SK-N-SH (cell line): Measurements from ENCODE around the gene CD300A. TPM values are rescaled to one million over a fixed set of nuclear protein-coding genes. Genes with fewer than 3 reads are reported as not detected.

Experiments
- CTCF ChIA-PET: fragments of 300-600, 350-600 bp; formaldehyde crosslinking; extraction: SDS; loops from one replicate; lab custom pipeline; 2021; lab: Yijun Ruan, JAX
- POLR2A ChIA-PET: fragments of 350-600 bp; sonication (Branson Sonifier 250); formaldehyde crosslinking; extraction: SDS; loops from one replicate; lab custom pipeline; 2020; ENCODE audit warnings: antibody characterized with exemption, inconsistent platforms; lab: Yijun Ruan, JAX
- DNase-seq: peaks from one replicate; pipeline ENCODE4 v3.0.0; 2012
- H2AFZ ChIP-seq: fragments of 200-600 bp; sonication (generic); 2 replicates; pipeline ENCODE4 v1.8.1; 2016; ENCODE audit warnings: antibody characterized with exemption, mild to moderate bottlenecking, low read depth
- H3F3A ChIP-seq: fragments of 200-600 bp; sonication (generic); replicated peaks from 2 replicates; pipeline ENCODE3; 2016; ENCODE audit warnings: antibody characterized with exemption, mild to moderate bottlenecking; ENCODE audit not compliant: insufficient read depth
- H3K27ac ChIP-seq, 2 experiments: fragments of 200-500 bp in 1 of 2; fragments of 200-600 bp in 1 of 2; sonication (Bioruptor generic) in 1 of 2; sonication (generic), shearing (Covaris generic) in 1 of 2; 2 replicates each; pipeline versions ENCODE4 v1.5.1 to v1.6.1; 2014 to 2016; ENCODE audit warnings: low read depth in 2 of 2, inconsistent platforms in 1 of 2, low read length in 1 of 2, mild to moderate bottlenecking in 1 of 2, mixed read lengths in 1 of 2
- H3K27me3 ChIP-seq: fragments of 200-600 bp; sonication (generic), shearing (Covaris generic); 2 replicates; pipeline ENCODE4 v1.6.1; 2016; ENCODE audit warnings: mixed run types; ENCODE audit not compliant: insufficient read depth
- H3K36me3 ChIP-seq, 2 experiments: fragments of 200-500 bp in 1 of 2; fragments of 200-600 bp in 1 of 2; sonication (Bioruptor generic) in 1 of 2; sonication (generic) in 1 of 2; replicated peaks in 1 of 2; 2 replicates each; pipeline versions ENCODE3 to v1.5.1; 2014 to 2016; ENCODE audit warnings: low read length in 1 of 2, mild to moderate bottlenecking in 1 of 2; ENCODE audit not compliant: insufficient read depth in 2 of 2, control insufficient read depth in 1 of 2
- H3K4me1 ChIP-seq, 2 experiments: fragments of 200-500 bp in 1 of 2; fragments of 200-600 bp in 1 of 2; sonication (Bioruptor generic) in 1 of 2; sonication (generic), shearing (Covaris generic) in 1 of 2; 2 replicates each; pipeline versions ENCODE4 v1.5.1 to v1.6.1; 2014 to 2016; ENCODE audit warnings: low read depth in 1 of 2, low read length in 1 of 2, mixed run types in 1 of 2; ENCODE audit not compliant: insufficient read depth in 2 of 2, control insufficient read depth in 1 of 2
- H3K4me2 ChIP-seq: fragments of 200-600 bp; sonication (generic), shearing (Covaris generic); 2 replicates; pipeline ENCODE4 v1.6.1; 2017; ENCODE audit warnings: mixed run types
- H3K4me3 ChIP-seq, 2 experiments: fragments of 200-500 bp in 1 of 2; fragments of 200-600 bp in 1 of 2; sonication (Bioruptor generic) in 1 of 2; sonication (generic), shearing (Covaris generic) in 1 of 2; 2 replicates each; pipeline versions ENCODE4 v1.5.1 to v1.8.1; 2014 to 2016; ENCODE audit warnings: low read depth in 2 of 2, inconsistent platforms in 1 of 2, low read length in 1 of 2, mild to moderate bottlenecking in 1 of 2, mixed read lengths in 1 of 2, moderate library complexity in 1 of 2
- H3K79me2 ChIP-seq: fragments of 200-600 bp; sonication (generic); 2 replicates; pipeline ENCODE4 v1.8.1; 2017; ENCODE audit warnings: mild to moderate bottlenecking; ENCODE audit not compliant: insufficient read depth
- H3K9ac ChIP-seq: fragments of 200-600 bp; sonication (generic); 2 replicates; pipeline ENCODE4 v1.6.1; 2017; ENCODE audit warnings: mixed run types
- H3K9me2 ChIP-seq: fragments of 200-600 bp; sonication (generic); 2 replicates; pipeline ENCODE4 v1.6.1; 2017; ENCODE audit warnings: mixed run types
- H3K9me3 ChIP-seq: fragments of 200-600 bp; sonication (generic); 2 replicates; pipeline ENCODE4 v1.6.1; 2017; ENCODE audit warnings: mixed run types, mild to moderate bottlenecking, moderate library complexity
- H4K20me1 ChIP-seq: fragments of 200-600 bp; sonication (generic); 2 replicates; pipeline ENCODE4 v1.6.1; 2017; ENCODE audit warnings: mild to moderate bottlenecking, mixed run types; ENCODE audit not compliant: insufficient read depth
- EP300 ChIP-seq, 2 experiments: IDR thresholded peaks; 2 replicates each; pipeline versions ENCODE4 v1.4.0 to v1.6.1; 2012; ENCODE audit warnings: borderline replicate concordance in 1 of 2, low read depth in 1 of 2, low read length in 1 of 2
- FOXJ3 ChIP-seq: sonication (generic); formaldehyde crosslinking; IDR thresholded peaks from 2 replicates; pipeline ENCODE4 v1.5.1; 2020; ENCODE audit warnings: mild to moderate bottlenecking, missing genetic modification reagents
- MEF2A ChIP-seq: IDR thresholded peaks from 2 replicates; pipeline ENCODE4 v1.4.0; 2012; ENCODE audit warnings: low read depth, borderline replicate concordance
- NFIC ChIP-seq: IDR thresholded peaks from 2 replicates; pipeline ENCODE4 v1.4.0; 2012; ENCODE audit warnings: borderline replicate concordance
- RFX5 ChIP-seq: IDR thresholded peaks from 2 replicates; pipeline ENCODE4 v1.6.1; 2012; ENCODE audit warnings: mild to moderate bottlenecking, improper control_type of control experiment, low read length
- SMC3 ChIP-seq: IDR thresholded peaks from 2 replicates; pipeline ENCODE4 v1.6.1; 2012; ENCODE audit warnings: low read depth, low read length, improper control_type of control experiment
- TAF1 ChIP-seq: IDR thresholded peaks from 2 replicates; pipeline ENCODE4 v1.6.1; 2012; ENCODE audit warnings: low read depth, mild to moderate bottlenecking, low read length, moderate library complexity, borderline replicate concordance
- YY1 ChIP-seq: IDR thresholded peaks from 2 replicates; pipeline ENCODE4 v1.4.0; 2012; ENCODE audit warnings: low read depth, mild to moderate bottlenecking
- WGBS: methylation state at CpG from one replicate; pipeline ENCODE4 v1.1.6; 2017; ENCODE audit warnings: low lambda C conversion rate; 5-methylcytosine and 5-hydroxymethylcytosine counted together
- polyA plus RNA-seq, 3 experiments: library from polyadenylated mRNA; depleted of rRNA; stranded (reverse); fragments of >200 nt; gene quantifications; 2 replicates each; pipeline ENCODE4 v1.2.3, GENCODE V29; 2012
- TF ChIP-seq, protein P1 (sequence below): IDR thresholded peaks from 2 replicates; pipeline ENCODE4 v1.6.1; 2012; ENCODE audit warnings: mild to moderate bottlenecking, low read depth, low read length, moderate library complexity
- TF ChIP-seq, protein P2 (sequence below): IDR thresholded peaks from 2 replicates; pipeline ENCODE4 v1.4.0; 2012; ENCODE audit warnings: low read depth

Gene CD300A
- polyA plus RNA-seq, 1 of the 3 experiments (the other 2 are of a cell fraction) = not detected

DNA sequence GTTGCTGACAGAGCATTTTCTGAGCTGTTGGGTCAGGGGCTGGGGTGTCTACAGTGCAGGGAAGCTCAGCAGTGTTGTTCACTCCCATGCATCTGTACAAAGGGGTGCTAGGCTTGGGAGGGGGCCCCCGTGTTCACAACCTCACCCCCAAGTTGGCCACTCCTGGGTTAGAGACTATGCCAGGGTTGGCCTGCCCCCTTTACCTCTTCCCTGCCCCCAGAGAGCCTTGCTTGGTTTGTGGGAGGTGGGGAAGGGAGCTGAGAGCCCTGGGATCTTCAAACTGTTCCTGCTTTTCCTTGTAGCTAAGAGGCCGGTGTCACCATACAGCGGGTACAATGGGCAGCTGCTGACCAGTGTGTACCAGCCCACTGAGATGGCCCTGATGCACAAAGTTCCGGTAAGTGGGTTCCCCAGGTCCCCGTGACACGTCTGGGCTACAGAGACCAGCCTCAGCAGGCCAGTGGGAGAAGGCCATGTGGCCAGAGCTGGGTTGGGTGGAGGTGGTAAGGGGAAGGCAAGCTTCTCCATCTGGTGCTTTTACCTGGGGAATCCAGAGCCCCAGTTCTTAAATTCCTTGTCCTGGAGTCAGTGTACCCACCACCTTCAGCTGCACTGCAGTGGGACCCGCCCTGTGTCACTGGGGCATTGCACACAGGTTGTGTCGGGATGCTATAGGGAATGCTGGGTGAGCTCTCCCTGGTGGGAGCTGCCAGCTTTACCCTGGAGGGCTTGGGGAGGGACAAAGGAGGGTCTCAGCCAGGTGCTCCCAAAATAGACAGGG is 22.7 kb upstream of the CD300A start:
- ChIA-PET CTCF (interaction anchor here (0.8 to 4.9 kb wide), 6 partner anchors 10 to 147 kb away, joined by 3 to 55 read pairs (median 4); no protein-coding TSS in a partner anchor), POLR2A (no interaction called here)
- Histone ChIP-seq H3K27me3 (no peaks in the 10 kb centered on the region), H3K4me1 (peaks cover 0 to 10% of the 10 kb centered on the region in 2 experiments; a peak in 1 of 4 replicates), H3K4me2 (no peak overlapping the region), H3K9ac (no peak overlapping the region), H2AFZ (no peak overlapping the region), H3K27ac (no peak overlapping the region), H3K79me2 (no peaks in the 10 kb centered on the region), H3K36me3 (no peaks in the 10 kb centered on the region), H3K4me3 (no peak overlapping the region), H3K9me2 (no peaks in the 10 kb centered on the region), H4K20me1 (no peaks in the 10 kb centered on the region), H3F3A (no peaks in the 10 kb centered on the region), H3K9me3 (no peaks in the 10 kb centered on the region; the same call in 1 of the 2 replicates)
- TF ChIP-seq, protein P1, sequence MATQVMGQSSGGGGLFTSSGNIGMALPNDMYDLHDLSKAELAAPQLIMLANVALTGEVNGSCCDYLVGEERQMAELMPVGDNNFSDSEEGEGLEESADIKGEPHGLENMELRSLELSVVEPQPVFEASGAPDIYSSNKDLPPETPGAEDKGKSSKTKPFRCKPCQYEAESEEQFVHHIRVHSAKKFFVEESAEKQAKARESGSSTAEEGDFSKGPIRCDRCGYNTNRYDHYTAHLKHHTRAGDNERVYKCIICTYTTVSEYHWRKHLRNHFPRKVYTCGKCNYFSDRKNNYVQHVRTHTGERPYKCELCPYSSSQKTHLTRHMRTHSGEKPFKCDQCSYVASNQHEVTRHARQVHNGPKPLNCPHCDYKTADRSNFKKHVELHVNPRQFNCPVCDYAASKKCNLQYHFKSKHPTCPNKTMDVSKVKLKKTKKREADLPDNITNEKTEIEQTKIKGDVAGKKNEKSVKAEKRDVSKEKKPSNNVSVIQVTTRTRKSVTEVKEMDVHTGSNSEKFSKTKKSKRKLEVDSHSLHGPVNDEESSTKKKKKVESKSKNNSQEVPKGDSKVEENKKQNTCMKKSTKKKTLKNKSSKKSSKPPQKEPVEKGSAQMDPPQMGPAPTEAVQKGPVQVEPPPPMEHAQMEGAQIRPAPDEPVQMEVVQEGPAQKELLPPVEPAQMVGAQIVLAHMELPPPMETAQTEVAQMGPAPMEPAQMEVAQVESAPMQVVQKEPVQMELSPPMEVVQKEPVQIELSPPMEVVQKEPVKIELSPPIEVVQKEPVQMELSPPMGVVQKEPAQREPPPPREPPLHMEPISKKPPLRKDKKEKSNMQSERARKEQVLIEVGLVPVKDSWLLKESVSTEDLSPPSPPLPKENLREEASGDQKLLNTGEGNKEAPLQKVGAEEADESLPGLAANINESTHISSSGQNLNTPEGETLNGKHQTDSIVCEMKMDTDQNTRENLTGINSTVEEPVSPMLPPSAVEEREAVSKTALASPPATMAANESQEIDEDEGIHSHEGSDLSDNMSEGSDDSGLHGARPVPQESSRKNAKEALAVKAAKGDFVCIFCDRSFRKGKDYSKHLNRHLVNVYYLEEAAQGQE = no peak
- TF ChIP-seq NFIC = no peak
- no peak for DNase-seq
- 53% methylated on average over 7 of the region's 8 CpGs for WGBS

DNA sequence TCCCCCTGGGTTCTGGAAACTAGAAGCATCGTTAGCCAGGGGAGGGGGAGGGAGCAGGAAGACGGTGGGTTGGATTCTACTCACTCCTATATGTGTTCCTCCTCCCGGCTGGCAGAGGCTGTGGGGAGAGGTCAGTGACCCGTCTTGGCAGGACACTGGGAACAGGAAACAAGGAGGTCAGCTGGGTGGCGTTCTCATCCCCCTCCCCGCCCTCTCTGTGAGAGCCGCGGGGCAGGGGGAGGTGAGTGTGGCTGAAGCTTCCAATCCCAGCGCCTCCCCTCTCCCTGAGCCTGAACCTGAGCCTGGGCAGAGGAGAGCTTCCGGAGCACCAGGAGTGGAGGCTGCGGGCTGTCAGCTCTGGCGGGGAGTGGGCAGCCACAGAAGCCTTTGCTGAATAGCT is 22.0 kb upstream of the CD300A start:
- H3K36me3 ChIP-seq = no peaks in the 10 kb centered on the region
- 51% methylated on average over 7 of the region's 12 CpGs for WGBS
- no peak overlapping the region for H3K4me3 ChIP-seq
- no peaks in the 10 kb centered on the region for H3K79me2 ChIP-seq
- no peak overlapping the region for H3K4me2 ChIP-seq
- DNase-seq = no peak
- ChIA-PET CTCF (interaction anchor here (0.8 to 4.9 kb wide), 7 partner anchors 11 to 148 kb away, joined by 3 to 55 read pairs (median 3); no protein-coding TSS in a partner anchor), POLR2A (interaction anchor here (1.4 kb wide), 1 partner anchor 10 kb away, joined by 3 read pairs; no protein-coding TSS in a partner anchor)
- H3K9me2 ChIP-seq = no peaks in the 10 kb centered on the region
- no peak overlapping the region for H3K9ac ChIP-seq
- no peaks in the 10 kb centered on the region for H3K9me3 ChIP-seq
- no peaks in the 10 kb centered on the region for H3K27me3 ChIP-seq
- no peak overlapping the region for H3K27ac ChIP-seq
- H3F3A ChIP-seq = no peaks in the 10 kb centered on the region
- no peaks in the 10 kb centered on the region for H4K20me1 ChIP-seq
- H2AFZ ChIP-seq = no peak overlapping the region
- TF ChIP-seq EP300 (IDR thresholded peaks at IDR 0.05; ENCODE audit: borderline replicate concordance in 1 of 2, low read depth in 1 of 2, low read length in 1 of 2) (no peak), MEF2A (no peak), RFX5 (no peak), TAF1 (no peak), SMC3 (no peak), FOXJ3 (CRISPR knock-in tag) (no peak), YY1 (no peak)
- TF ChIP-seq, protein P2, sequence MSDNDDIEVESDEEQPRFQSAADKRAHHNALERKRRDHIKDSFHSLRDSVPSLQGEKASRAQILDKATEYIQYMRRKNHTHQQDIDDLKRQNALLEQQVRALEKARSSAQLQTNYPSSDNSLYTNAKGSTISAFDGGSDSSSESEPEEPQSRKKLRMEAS = no peak
- H3K4me1 ChIP-seq = peaks cover 0 to 10% of the 10 kb centered on the region in 2 experiments; a peak in 1 of 4 replicates
